DND-41 (cell line): ENCODE results near the gene ZFYVE28.

Source experiments
- CTCF ChIP-seq: IDR thresholded peaks from 2 replicates; pipeline ENCODE4 v1.5.1; 2012; ENCODE audit warnings: borderline replicate concordance, low read length, moderate library complexity, mild to moderate bottlenecking; ENCODE audit not compliant: poor library complexity, severe bottlenecking; ENCODE audit errors: extremely low read depth
- EZH2 ChIP-seq: IDR thresholded peaks from 3 replicates; pipeline ENCODE4 v1.6.1; 2012; ENCODE audit warnings: borderline replicate concordance, low read depth, mild to moderate bottlenecking, moderate library complexity, low read length, inconsistent platforms; ENCODE audit not compliant: severe bottlenecking

GRCh38 chr4:2284934-2285612 is 133.4 kb downstream of the ZFYVE28 start:
- TF ChIP-seq CTCF (no peak), EZH2 (no peak)
